Neural cell (in vitro differentiated cells): ENCODE measurements around the gene WDR83. TPM values are rescaled to one million over a fixed set of nuclear protein-coding genes. Genes with fewer than 3 reads are reported as not detected.

Experiments used
- H2AFZ ChIP-seq: fragments of 200-600, 300-800 bp; sonication (generic), shearing (Covaris generic); 2 replicates; pipeline ENCODE4 v1.6.0; 2014; ENCODE audit warnings: low read depth, mild to moderate bottlenecking, antibody characterized with exemption, low read length, moderate library complexity
- H3F3A ChIP-seq: fragments of 200-600 bp; shearing (Covaris generic); 2 replicates; pipeline ENCODE4 v1.6.1; 2016; ENCODE audit warnings: mild to moderate bottlenecking, moderate library complexity, mixed read lengths, antibody characterized with exemption, low read length; ENCODE audit not compliant: insufficient read depth, poor library complexity, severe bottlenecking
- H3K27ac ChIP-seq: fragments of 200-600, 300-800 bp; sonication (generic), shearing (Covaris generic); 2 replicates; pipeline ENCODE4 v1.5.1; 2014; ENCODE audit warnings: mild to moderate bottlenecking, low read length, moderate library complexity
- H3K27me3 ChIP-seq: fragments of 300-800, 200-600 bp; sonication (generic), shearing (Covaris generic); 2 replicates; pipeline ENCODE4 v1.6.0; 2014; ENCODE audit warnings: mild to moderate bottlenecking, low read depth, low read length, moderate library complexity; ENCODE audit not compliant: insufficient read depth
- H3K36me3 ChIP-seq: fragments of 300-800, 200-600 bp; sonication (generic), shearing (Covaris generic); 2 replicates; pipeline ENCODE4 v1.5.1; 2014; ENCODE audit warnings: mild to moderate bottlenecking, antibody characterized with exemption, low read length, moderate library complexity; ENCODE audit not compliant: insufficient read depth
- H3K4me2 ChIP-seq: fragments of 300-800, 200-600 bp; sonication (generic), shearing (Covaris generic); 2 replicates; pipeline ENCODE4 v1.6.0; 2014; ENCODE audit warnings: mild to moderate bottlenecking, low read length
- H3K4me3 ChIP-seq: fragments of 300-800, 200-600 bp; sonication (generic), shearing (Covaris generic); 2 replicates; pipeline ENCODE4 v1.5.1; 2014; ENCODE audit warnings: mild to moderate bottlenecking, low read length, moderate library complexity
- H3K79me2 ChIP-seq: fragments of 200-600 bp; shearing (Covaris generic); replicated peaks from 2 replicates; pipeline ENCODE4 v1.6.0; 2014; ENCODE audit warnings: mild to moderate bottlenecking, low read length, moderate library complexity; ENCODE audit not compliant: insufficient read depth
- H3K9ac ChIP-seq: fragments of 300-800, 200-600 bp; sonication (generic), shearing (Covaris generic); 2 replicates; pipeline ENCODE4 v1.6.1; 2016; ENCODE audit warnings: mild to moderate bottlenecking, low read length, mixed read lengths
- H3K9me2 ChIP-seq: fragments of 200-600 bp; shearing (Covaris generic); 2 replicates; pipeline ENCODE4 v1.6.1; 2016; ENCODE audit warnings: mild to moderate bottlenecking, low read length, mixed read lengths; ENCODE audit not compliant: insufficient read depth
- H3K9me3 ChIP-seq: fragments of 200-600, 300-800 bp; sonication (generic), shearing (Covaris generic); 2 replicates; pipeline ENCODE4 v1.6.1; 2016; ENCODE audit warnings: mild to moderate bottlenecking, mixed run types, low read length, moderate library complexity, mixed read lengths
- H4K20me1 ChIP-seq: fragments of 200-600 bp; shearing (Covaris generic); 2 replicates; pipeline ENCODE4 v1.6.1; 2016; ENCODE audit warnings: mild to moderate bottlenecking, mixed run types; ENCODE audit not compliant: insufficient read depth
- EP300 ChIP-seq: fragments of 450-650 bp; conservative IDR thresholded peaks from 2 replicates; pipeline ENCODE4 v1.6.1; 2014; ENCODE audit warnings: antibody characterized with exemption, mild to moderate bottlenecking, moderate library complexity; ENCODE audit not compliant: poor library complexity, severe bottlenecking
- EZH2 ChIP-seq: fragments of 200-600, 300-800 bp; shearing (Covaris generic), sonication (generic); IDR thresholded peaks from 2 replicates; pipeline ENCODE4 v1.6.1; 2014; ENCODE audit warnings: antibody characterized with exemption, low read length, borderline replicate concordance, mild to moderate bottlenecking; ENCODE audit not compliant: insufficient read depth, poor library complexity, severe bottlenecking
- MXI1 ChIP-seq: fragments of 450-650 bp; conservative IDR thresholded peaks from 2 replicates; pipeline ENCODE4 v1.6.1; 2014; ENCODE audit warnings: antibody characterized with exemption, mild to moderate bottlenecking; ENCODE audit not compliant: poor library complexity, severe bottlenecking
- POLR2AphosphoS5 ChIP-seq: IDR thresholded peaks from 2 replicates; pipeline ENCODE4 v1.6.1; 2012
- RAD21 ChIP-seq: fragments of 450-650 bp; conservative IDR thresholded peaks from 2 replicates; pipeline ENCODE4 v1.6.1; 2014; ENCODE audit warnings: antibody characterized with exemption, mild to moderate bottlenecking, moderate library complexity
- SMC3 ChIP-seq: fragments of 450-650 bp; conservative IDR thresholded peaks from 2 replicates; pipeline ENCODE4 v1.6.1; 2014; ENCODE audit warnings: antibody characterized with exemption, mild to moderate bottlenecking, moderate library complexity; ENCODE audit not compliant: poor library complexity
- TAF1 ChIP-seq: IDR thresholded peaks from 2 replicates; pipeline ENCODE4 v1.6.1; 2012; ENCODE audit warnings: low read depth
- polyA plus RNA-seq: library from polyadenylated mRNA; depleted of rRNA; stranded (reverse); fragments of >200 nt; gene quantifications from 2 replicates; pipeline ENCODE4 v1.2.3, GENCODE V29; 2014
- TF ChIP-seq, protein P1 (sequence below): IDR thresholded peaks from 2 replicates; pipeline ENCODE4 v1.6.1; 2012; ENCODE audit warnings: borderline replicate concordance
- TF ChIP-seq, protein P2 (sequence below): fragments of 450-650 bp; IDR thresholded peaks from 2 replicates; pipeline ENCODE4 v1.5.1; 2014; ENCODE audit warnings: antibody characterized with exemption, mild to moderate bottlenecking, moderate library complexity; ENCODE audit not compliant: poor library complexity, severe bottlenecking

Gene WDR83
- polyA plus RNA-seq, 1 donor from 2014 or later: 45.3 TPM

DNA sequence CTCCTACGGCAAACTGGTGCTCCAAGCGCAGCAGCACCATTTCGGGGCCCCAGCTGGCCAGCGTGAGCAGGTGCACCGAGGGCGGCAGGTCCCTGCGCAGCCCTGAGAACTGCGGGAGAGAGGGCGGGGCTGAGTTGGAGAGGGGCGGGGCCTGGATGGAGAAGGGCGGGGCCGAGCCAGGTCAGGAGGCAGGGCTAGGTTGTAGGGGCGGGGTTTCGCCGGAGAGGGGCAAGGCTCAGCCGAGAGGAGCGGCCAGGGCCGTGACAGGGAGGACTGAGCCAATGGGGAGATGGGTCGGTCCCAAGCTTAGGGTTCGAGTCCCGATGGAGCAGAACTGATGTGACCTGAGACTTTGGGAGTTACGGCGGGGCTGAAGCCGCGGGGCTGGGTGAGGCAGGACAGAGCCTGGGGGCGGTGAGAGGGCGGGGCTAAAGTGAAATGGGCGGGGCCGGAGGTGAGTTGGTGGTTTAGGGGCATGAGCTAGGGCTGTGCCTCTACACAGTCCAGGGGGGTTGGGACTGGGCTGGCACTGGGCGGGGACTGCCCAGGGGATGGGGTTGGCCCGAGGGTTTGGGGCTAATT lies 19.0 kb upstream of the WDR83 start:
- Histone ChIP-seq H3K36me3 (no peaks in the 10 kb centered on the region), H3K9me3 (no peaks in the 10 kb centered on the region), H4K20me1 (no peaks in the 10 kb centered on the region), H3K9ac (no peak overlapping the region), H3K27me3 (no peaks in the 10 kb centered on the region), H3K9me2 (no peaks in the 10 kb centered on the region), H3F3A (no peaks in the 10 kb centered on the region), H3K4me2 (no peak overlapping the region), H3K27ac (no peak overlapping the region), H2AFZ (no peak overlapping the region), H3K79me2 (no peaks in the 10 kb centered on the region), H3K4me3 (no peak overlapping the region)
- TF ChIP-seq, protein P1, sequence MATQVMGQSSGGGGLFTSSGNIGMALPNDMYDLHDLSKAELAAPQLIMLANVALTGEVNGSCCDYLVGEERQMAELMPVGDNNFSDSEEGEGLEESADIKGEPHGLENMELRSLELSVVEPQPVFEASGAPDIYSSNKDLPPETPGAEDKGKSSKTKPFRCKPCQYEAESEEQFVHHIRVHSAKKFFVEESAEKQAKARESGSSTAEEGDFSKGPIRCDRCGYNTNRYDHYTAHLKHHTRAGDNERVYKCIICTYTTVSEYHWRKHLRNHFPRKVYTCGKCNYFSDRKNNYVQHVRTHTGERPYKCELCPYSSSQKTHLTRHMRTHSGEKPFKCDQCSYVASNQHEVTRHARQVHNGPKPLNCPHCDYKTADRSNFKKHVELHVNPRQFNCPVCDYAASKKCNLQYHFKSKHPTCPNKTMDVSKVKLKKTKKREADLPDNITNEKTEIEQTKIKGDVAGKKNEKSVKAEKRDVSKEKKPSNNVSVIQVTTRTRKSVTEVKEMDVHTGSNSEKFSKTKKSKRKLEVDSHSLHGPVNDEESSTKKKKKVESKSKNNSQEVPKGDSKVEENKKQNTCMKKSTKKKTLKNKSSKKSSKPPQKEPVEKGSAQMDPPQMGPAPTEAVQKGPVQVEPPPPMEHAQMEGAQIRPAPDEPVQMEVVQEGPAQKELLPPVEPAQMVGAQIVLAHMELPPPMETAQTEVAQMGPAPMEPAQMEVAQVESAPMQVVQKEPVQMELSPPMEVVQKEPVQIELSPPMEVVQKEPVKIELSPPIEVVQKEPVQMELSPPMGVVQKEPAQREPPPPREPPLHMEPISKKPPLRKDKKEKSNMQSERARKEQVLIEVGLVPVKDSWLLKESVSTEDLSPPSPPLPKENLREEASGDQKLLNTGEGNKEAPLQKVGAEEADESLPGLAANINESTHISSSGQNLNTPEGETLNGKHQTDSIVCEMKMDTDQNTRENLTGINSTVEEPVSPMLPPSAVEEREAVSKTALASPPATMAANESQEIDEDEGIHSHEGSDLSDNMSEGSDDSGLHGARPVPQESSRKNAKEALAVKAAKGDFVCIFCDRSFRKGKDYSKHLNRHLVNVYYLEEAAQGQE: no peak
- TF ChIP-seq MXI1: no peak
- no peak for TF ChIP-seq TAF1
- no peak for TF ChIP-seq EP300
- no peak for TF ChIP-seq SMC3
- no peak for TF ChIP-seq EZH2
- TF ChIP-seq POLR2AphosphoS5: no peak
- TF ChIP-seq, protein P2, sequence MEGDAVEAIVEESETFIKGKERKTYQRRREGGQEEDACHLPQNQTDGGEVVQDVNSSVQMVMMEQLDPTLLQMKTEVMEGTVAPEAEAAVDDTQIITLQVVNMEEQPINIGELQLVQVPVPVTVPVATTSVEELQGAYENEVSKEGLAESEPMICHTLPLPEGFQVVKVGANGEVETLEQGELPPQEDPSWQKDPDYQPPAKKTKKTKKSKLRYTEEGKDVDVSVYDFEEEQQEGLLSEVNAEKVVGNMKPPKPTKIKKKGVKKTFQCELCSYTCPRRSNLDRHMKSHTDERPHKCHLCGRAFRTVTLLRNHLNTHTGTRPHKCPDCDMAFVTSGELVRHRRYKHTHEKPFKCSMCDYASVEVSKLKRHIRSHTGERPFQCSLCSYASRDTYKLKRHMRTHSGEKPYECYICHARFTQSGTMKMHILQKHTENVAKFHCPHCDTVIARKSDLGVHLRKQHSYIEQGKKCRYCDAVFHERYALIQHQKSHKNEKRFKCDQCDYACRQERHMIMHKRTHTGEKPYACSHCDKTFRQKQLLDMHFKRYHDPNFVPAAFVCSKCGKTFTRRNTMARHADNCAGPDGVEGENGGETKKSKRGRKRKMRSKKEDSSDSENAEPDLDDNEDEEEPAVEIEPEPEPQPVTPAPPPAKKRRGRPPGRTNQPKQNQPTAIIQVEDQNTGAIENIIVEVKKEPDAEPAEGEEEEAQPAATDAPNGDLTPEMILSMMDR: no peak
- no peak for TF ChIP-seq RAD21

DNA sequence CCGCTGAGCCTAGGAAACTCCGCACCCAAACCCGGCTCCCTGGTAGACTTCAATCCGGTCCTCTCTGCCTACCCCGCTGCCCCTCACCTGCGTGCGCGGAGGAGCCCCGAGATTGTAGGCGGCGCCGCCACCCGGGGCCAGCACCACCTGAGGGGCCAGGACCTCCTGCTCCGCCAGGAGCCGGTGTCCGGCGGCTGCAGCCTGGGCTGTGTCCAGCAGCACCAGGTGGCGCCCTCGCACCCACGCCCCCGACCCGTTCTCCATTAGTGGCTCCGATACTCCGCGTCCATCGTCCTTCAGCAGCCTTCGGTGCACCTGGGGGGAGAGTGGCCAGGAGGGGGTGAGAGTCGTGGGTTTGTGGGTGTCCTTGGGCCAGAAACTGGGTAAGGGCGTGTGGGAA lies 18.5 kb upstream of the WDR83 start:
- Histone ChIP-seq H4K20me1 (no peaks in the 10 kb centered on the region), H2AFZ (no peak overlapping the region), H3K36me3 (no peaks in the 10 kb centered on the region), H3K27ac (no peak overlapping the region), H3K27me3 (no peaks in the 10 kb centered on the region), H3K9me2 (no peaks in the 10 kb centered on the region), H3F3A (no peaks in the 10 kb centered on the region), H3K9ac (no peak overlapping the region), H3K4me3 (no peak overlapping the region), H3K9me3 (no peaks in the 10 kb centered on the region), H3K79me2 (no peaks in the 10 kb centered on the region), H3K4me2 (no peak overlapping the region)
- no peak for TF ChIP-seq EZH2

DNA sequence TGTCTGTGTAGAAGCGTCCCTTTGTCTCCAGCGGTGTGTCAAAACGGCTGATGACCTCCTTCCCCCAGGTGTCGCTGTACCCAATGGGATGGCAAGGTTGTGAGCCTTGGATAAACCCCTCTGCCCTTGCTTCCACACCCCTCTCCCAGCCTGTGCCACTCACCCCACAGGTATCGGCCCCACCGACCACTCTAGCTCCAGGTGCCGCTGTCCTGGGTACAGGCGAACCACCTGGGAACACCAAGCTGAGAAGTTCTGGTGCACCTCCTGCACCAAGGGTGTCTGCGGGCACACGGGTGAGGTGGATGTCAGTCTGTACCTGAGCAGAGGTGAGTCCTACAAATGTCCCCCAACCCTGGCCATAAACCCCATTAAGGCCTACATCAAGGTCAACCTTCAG lies 16.7 kb upstream of the WDR83 start:
- Histone ChIP-seq H3K4me3 (no peak overlapping the region), H3K36me3 (no peaks in the 10 kb centered on the region), H3K9ac (no peak overlapping the region), H3K9me2 (no peaks in the 10 kb centered on the region), H3K27ac (no peak overlapping the region), H3K27me3 (no peaks in the 10 kb centered on the region), H2AFZ (no peak overlapping the region), H3F3A (no peaks in the 10 kb centered on the region), H3K79me2 (no peaks in the 10 kb centered on the region), H3K4me2 (no peak overlapping the region), H3K9me3 (no peaks in the 10 kb centered on the region), H4K20me1 (no peaks in the 10 kb centered on the region)
- TF ChIP-seq MXI1 (no peak), RAD21 (no peak), SMC3 (no peak), TAF1 (no peak), EP300 (no peak), POLR2AphosphoS5 (no peak), EZH2 (no peak)
- TF ChIP-seq, protein P2: no peak
- TF ChIP-seq, protein P1: no peak
